PC-9 (cell line): ENCODE results near the gene SLC22A13.

ENCODE experiments used
- CTCF ChIP-seq: fragments of 200-600 bp; sonication (generic); conservative IDR thresholded peaks from 2 replicates; pipeline ENCODE4 v1.6.1; 2017; ENCODE audit warnings: mixed run types, antibody characterized with exemption, mild to moderate bottlenecking, moderate library complexity
- EZH2 ChIP-seq: fragments of 200-600 bp; sonication (generic); IDR thresholded peaks from 2 replicates; pipeline ENCODE4 v1.8.0; 2017; ENCODE audit warnings: antibody characterized with exemption, low read depth

GRCh38 chr3:38229036-38229435, 36.6 kb upstream of the SLC22A13 start:
- no peak for TF ChIP-seq EZH2
- no peak for TF ChIP-seq CTCF
